ENCODE data around the gene USP17L5. TPM values are rescaled to one million over a fixed set of nuclear protein-coding genes. Genes with fewer than 3 reads are reported as not detected.

USP17L5 gene
- total RNA-seq, 1 experiment from 2014 or later = not detected

Other genes with a start within 250 kb of the USP17L5 start
- not detected in 2 replicates for gene FAM90A26, start 169.0 kb upstream of the USP17L5 start, total RNA-seq (2014; rRNA removed; shearing (Covaris generic))
- gene USP17L10, start 128.7 kb upstream of the USP17L5 start, total RNA-seq (2014; rRNA removed; shearing (Covaris generic)) = not detected in 2 replicates
- not detected in 2 replicates for gene USP17L11, start 124.0 kb upstream of the USP17L5 start, total RNA-seq (2014; rRNA removed; shearing (Covaris generic))
- gene USP17L12, start 119.3 kb upstream of the USP17L5 start, total RNA-seq (2014; rRNA removed; shearing (Covaris generic)) = not detected in 2 replicates
- gene USP17L13, start 114.5 kb upstream of the USP17L5 start, total RNA-seq (2014; rRNA removed; shearing (Covaris generic)) = not detected in 2 replicates
- not detected in 2 replicates for gene USP17L15, start 105.0 kb upstream of the USP17L5 start, total RNA-seq (2014; rRNA removed; shearing (Covaris generic))
- not detected in 2 replicates for gene USP17L17, start 95.5 kb upstream of the USP17L5 start, total RNA-seq (2014; rRNA removed; shearing (Covaris generic))
- gene USP17L18, start 90.8 kb upstream of the USP17L5 start, total RNA-seq (2014; rRNA removed; shearing (Covaris generic)) = not detected in 2 replicates
- not detected in 2 replicates for gene USP17L19, start 86.0 kb upstream of the USP17L5 start, total RNA-seq (2014; rRNA removed; shearing (Covaris generic))
- gene USP17L20, start 81.3 kb upstream of the USP17L5 start, total RNA-seq (2014; rRNA removed; shearing (Covaris generic)) = not detected in 2 replicates
- gene USP17L21, start 76.5 kb upstream of the USP17L5 start, total RNA-seq (2014; rRNA removed; shearing (Covaris generic)) = not detected in 2 replicates
- gene USP17L22, start 71.8 kb upstream of the USP17L5 start, total RNA-seq (2014; rRNA removed; shearing (Covaris generic)) = not detected in 2 replicates
- gene USP17L24, start 14.2 kb upstream of the USP17L5 start, total RNA-seq (2014; rRNA removed; shearing (Covaris generic)) = not detected in 2 replicates
- gene USP17L25, start 9.5 kb upstream of the USP17L5 start, total RNA-seq (2014; rRNA removed; shearing (Covaris generic)) = not detected in 2 replicates
- gene USP17L26, start 4.7 kb upstream of the USP17L5 start, total RNA-seq (2014; rRNA removed; shearing (Covaris generic)) = not detected in 2 replicates
- gene USP17L27, start 4.7 kb downstream of the USP17L5 start, total RNA-seq (2014; rRNA removed; shearing (Covaris generic)) = not detected in 2 replicates
- not detected in 2 replicates for gene USP17L28, start 9.5 kb downstream of the USP17L5 start, total RNA-seq (2014; rRNA removed; shearing (Covaris generic))
- gene USP17L29, start 14.2 kb downstream of the USP17L5 start, total RNA-seq (2014; rRNA removed; shearing (Covaris generic)) = not detected in 2 replicates
- not detected in 2 replicates for gene USP17L30, start 23.7 kb downstream of the USP17L5 start, total RNA-seq (2014; rRNA removed; shearing (Covaris generic))
- not detected in 2 replicates for gene DEFB131A, start 105.0 kb downstream of the USP17L5 start, total RNA-seq (2014; rRNA removed; shearing (Covaris generic))